ENCODE results near the gene BTBD7. TPM values are rescaled to one million over a fixed set of nuclear protein-coding genes. Genes with fewer than 3 reads are reported as not detected.

BTBD7 gene
- total RNA-seq = 10 to 100 TPM; 10.6 to 34.0 (median 20.8) TPM
- 1 to 10 TPM; 7.2 to 8.7 TPM for polyA plus RNA-seq
- long read RNA-seq, donor 1, full-length matches to known transcripts = 4 of 12 reads
- long read RNA-seq, donor 1, partial matches to known transcripts = 1 of 12 reads
- long read RNA-seq, donor 1, other reads (novel, unspliced or antisense) = 7 of 12 reads
- long read RNA-seq, donor 2, partial matches to known transcripts = 9 of 13 reads
- long read RNA-seq, donor 2, other reads (novel, unspliced or antisense) = 4 of 13 reads
- long read RNA-seq, donor 3, full-length matches to known transcripts = 3 of 19 reads
- long read RNA-seq, donor 3, partial matches to known transcripts = 2 of 19 reads
- long read RNA-seq, donor 3, other reads (novel, unspliced or antisense) = 14 of 19 reads

- Histone ChIP-seq H3K4me1 (peaks cover 0 to 50% (median 28%) of the 10 kb centered on the region in 12 donors), H3K9me3 (peaks cover 0 to 11% (median 0%) of the 10 kb centered on the region in 12 donors), H3K4me3 (peak within 1 kb of the TSS; percentile 61 to 98 (median 90)), H3K36me3 (peaks cover 0 to 2% (median 0%) of the 10 kb centered on the region in 9 donors), H3K27me3 (no peaks in the 10 kb centered on the region), H3K27ac (peak within 1 kb of the TSS; percentile 87 to 99 (median 98))
- DNase-seq (peak; percentile 95 to 97 (median 96)), ATAC-seq (peak; percentile 97 to 99 (median 98))
- intact Hi-C loops (cut with DNase I) = loop anchor here in 4 of 10 donors (5.0 to 10.0 kb wide), 2 partner anchors 126 to 128 kb away; partner anchors contain the start of genes GON7 (in 4 of the 4) and UBR7 (in 4 of the 4)
- TF ChIP-seq CTCF (IDR thresholded peaks at IDR 0.05) (peak in 4 of 12 donors; percentile 13 to 44 (median 40)), POLR2A (IDR thresholded peaks at IDR 0.05) (peak in 1 of 2 donors; percentile 69)
- WGBS, 4 donors = 0% methylated on average over 28 to 74 of the region's 74 CpGs
Measured at GRCh38 chr14:93332853-93333630, at the start of gene BTBD7. TSS of gene BTBD7 (minus strand) at chr14:93333036. CDS start at chr14:93296051, 36,985 bp downstream.

GRCh38 chr14:93381644-93382043 is 48.8 kb upstream of the BTBD7 start:
- intact Hi-C loops (cut with DNase I) = no loop called here
- WGBS, 4 donors = 39 to 67% (median 41%) methylated on average over 1 of the region's 1 CpG
- TF ChIP-seq CTCF (IDR thresholded peaks at IDR 0.05) (no peak), POLR2A (IDR thresholded peaks at IDR 0.05) (no peak)
- Histone ChIP-seq H3K27me3 (no peaks in the 10 kb centered on the region), H3K4me3 (no peak overlapping the region), H3K4me1 (no peaks in the 10 kb centered on the region), H3K36me3 (no peaks in the 10 kb centered on the region), H3K27ac (no peak overlapping the region), H3K9me3 (no peaks in the 10 kb centered on the region)
- DNase-seq (no peak), ATAC-seq (no peak)

GRCh38 chr14:93379831-93380230 is 47.0 kb upstream of the BTBD7 start:
- ATAC-seq = no peak
- 58 to 71% (median 69%) methylated on average over 1 of the region's 1 CpG for WGBS, 4 donors
- Histone ChIP-seq H3K36me3 (no peaks in the 10 kb centered on the region), H3K4me1 (no peaks in the 10 kb centered on the region), H3K4me3 (no peak overlapping the region), H3K27me3 (no peaks in the 10 kb centered on the region), H3K9me3 (no peaks in the 10 kb centered on the region), H3K27ac (no peak overlapping the region)
- no peak for DNase-seq
- TF ChIP-seq POLR2A (IDR thresholded peaks at IDR 0.05) = no peak
- no peak for TF ChIP-seq CTCF (IDR thresholded peaks at IDR 0.05)
- intact Hi-C loops (cut with DNase I) = no loop called here

- intact Hi-C loops (cut with DNase I) = no loop called here
- Histone ChIP-seq H3K9me3 (peaks cover 0 to 16% (median 0%) of the 10 kb centered on the region in 12 donors), H3K36me3 (no peaks in the 10 kb centered on the region), H3K4me3 (no peak overlapping the region), H3K27me3 (no peaks in the 10 kb centered on the region), H3K27ac (no peak overlapping the region), H3K4me1 (no peaks in the 10 kb centered on the region)
- ATAC-seq (no peak), DNase-seq (no peak)
- TF ChIP-seq POLR2A (IDR thresholded peaks at IDR 0.05) (no peak), CTCF (IDR thresholded peaks at IDR 0.05) (no peak)
- whole genome bisulfite sequencing, 4 donors = 80 to 90% (median 85%) methylated on average over 6 of the region's 6 CpGs
Measured at GRCh38 chr14:93375673-93376156, 42.9 kb upstream of the BTBD7 start.
